HFF-Myc (cell line): ENCODE measurements around the gene NSL1.

Source experiments
- DNase-seq: peaks from one replicate; pipeline ENCODE4 v3.0.0-alpha.2; 2011; ENCODE audit warnings: low read depth; ENCODE audit errors: extremely low read depth
- H3K4me3 ChIP-seq: replicated peaks from 2 replicates; pipeline ENCODE4 v1.5.1; 2011; ENCODE audit warnings: low read depth, mild to moderate bottlenecking, control low read depth, low read length
- CTCF ChIP-seq: IDR thresholded peaks from 2 replicates; pipeline ENCODE4 v1.5.1; 2012; ENCODE audit warnings: mild to moderate bottlenecking, low read depth, low read length, control low read depth; ENCODE audit errors: missing control alignments

The NSL1 gene

DNA sequence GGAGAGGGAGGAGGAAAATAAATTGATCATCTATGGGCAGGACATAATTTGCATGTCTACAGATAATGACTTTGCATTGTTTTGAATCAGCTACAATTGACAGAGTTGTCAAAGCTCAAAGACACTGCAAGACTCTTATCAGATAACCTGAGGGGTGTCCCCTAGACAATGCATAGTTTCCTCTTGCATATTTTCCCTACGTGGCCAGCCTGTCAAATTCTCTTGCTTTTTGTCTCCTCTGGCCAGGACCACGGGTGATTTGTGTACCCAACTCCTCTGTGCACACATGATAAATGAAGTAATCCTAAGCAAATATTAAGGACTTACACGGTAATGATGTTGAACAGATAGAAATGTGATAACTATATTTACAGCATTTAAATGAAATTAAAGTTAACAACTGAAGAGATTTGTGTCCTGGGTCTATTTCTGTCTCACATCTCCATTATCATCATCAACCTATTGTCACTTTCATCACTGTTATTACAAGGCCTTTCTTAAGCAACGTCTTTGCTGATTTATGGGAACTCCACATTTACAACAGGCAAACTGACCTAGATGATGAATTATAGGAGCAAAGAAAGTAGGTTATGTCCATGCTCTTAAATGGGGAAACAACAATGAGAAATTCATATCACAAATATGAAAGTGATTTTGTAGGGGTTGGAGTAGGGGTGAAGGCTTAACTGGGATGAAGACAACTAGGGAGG is 110.7 kb downstream of the NSL1 start:
- TF ChIP-seq CTCF, result no peak
- H3K4me3 ChIP-seq, result no peak overlapping the region
- no peak for DNase-seq

- H3K4me3 ChIP-seq, result no peak overlapping the region
- DNase-seq, result no peak
- no peak for TF ChIP-seq CTCF
Measured at GRCh38 chr1:212678456-212679410, 112.8 kb downstream of the NSL1 start.

DNA sequence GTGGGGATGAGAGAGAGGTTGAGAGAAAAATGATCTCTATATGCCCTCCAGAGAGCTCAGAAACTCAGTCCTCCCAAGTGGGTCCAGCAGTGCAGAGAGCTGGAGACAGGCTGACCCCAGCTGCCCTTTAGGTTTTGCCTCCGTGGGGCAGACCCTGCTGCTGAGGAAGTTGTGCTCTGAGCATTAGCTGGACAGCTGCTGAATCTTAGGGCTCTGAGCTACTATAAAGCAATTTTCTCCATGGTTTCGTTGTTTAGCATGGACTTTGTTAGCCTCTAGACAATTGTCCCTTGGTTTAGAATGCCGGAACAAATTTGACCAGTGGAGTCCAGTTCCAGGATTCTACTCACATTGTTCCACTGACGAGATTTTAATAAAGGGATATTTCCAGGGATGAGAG is 114.0 kb downstream of the NSL1 start:
- H3K4me3 ChIP-seq, result no peak overlapping the region
- no peak for DNase-seq
- TF ChIP-seq CTCF, result no peak

DNA sequence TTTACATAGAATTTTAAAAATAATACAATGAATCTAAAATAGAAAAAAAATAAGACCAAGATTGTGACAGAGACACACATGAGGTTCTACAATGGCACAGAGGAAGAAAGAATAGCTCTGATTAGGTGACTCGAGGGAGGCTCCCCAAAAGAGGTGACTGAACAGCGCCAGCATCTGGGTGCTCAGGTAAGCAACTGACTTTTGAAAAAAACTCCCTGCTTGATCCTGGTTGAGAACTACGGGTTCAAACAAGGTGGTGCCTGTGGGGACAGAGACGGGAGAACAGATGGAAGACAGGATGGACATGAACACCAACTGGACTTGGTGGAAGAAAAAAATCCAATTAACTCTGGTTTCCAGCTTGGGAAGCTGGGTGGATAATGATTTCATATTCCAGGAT is 114.4 kb downstream of the NSL1 start:
- no peak for TF ChIP-seq CTCF
- no peak for DNase-seq
- no peak overlapping the region for H3K4me3 ChIP-seq
